Naive thymus-derived CD8-positive, alpha-beta T cell (primary cell): ENCODE measurements around the gene RTRAF. TPM values are rescaled to one million over a fixed set of nuclear protein-coding genes. Genes with fewer than 3 reads are reported as not detected.

Experiments
- ATAC-seq, 2 donors: fragments of 150-1000 bp; cut with Tn5 transposase in 1 of 2; sonication (Bioruptor Pico), chemical (Tn5 transposase) in 1 of 2; 1 replicate in 1 of 2; 2 replicates in 1 of 2; pipeline ENCODE4 v1.10.0; 2021; ENCODE audit warnings: mild to moderate bottlenecking in 2 of 2, moderate library complexity in 2 of 2
- POLR2A ChIA-PET: fragments of 350-600 bp; sonication (Branson Sonifier 250); formaldehyde crosslinking; loops from one replicate; lab custom pipeline; 2021; ENCODE audit warnings: antibody characterized with exemption; lab: Charles Lee
- DNase-seq, 10 donors: peaks; one replicate each; pipeline versions ENCODE4 v3.0.0 to v3.0.0-alpha.2; 2020 to 2022
- H3K27ac Mint-ChIP-seq, 10 donors: one replicate each; pipeline ENCODE4 v1.8.0; 2020 to 2022; ENCODE audit warnings: mild to moderate bottlenecking in 10 of 10, mixed read lengths in 10 of 10, moderate library complexity in 4 of 10, inconsistent platforms in 1 of 10
- H3K27me3 Mint-ChIP-seq, 5 donors: one replicate each; pipeline ENCODE4 v1.8.0; 2021 to 2022; ENCODE audit warnings: mixed read lengths in 5 of 5
- H3K36me3 Mint-ChIP-seq, 3 donors: one replicate each; pipeline ENCODE4 v1.8.0; 2020 to 2022; ENCODE audit warnings: mixed read lengths in 3 of 3, mild to moderate bottlenecking in 2 of 3, inconsistent platforms in 1 of 3
- H3K4me1 Mint-ChIP-seq, 4 donors: one replicate each; pipeline ENCODE4 v1.8.0; 2021 to 2022; ENCODE audit warnings: mixed read lengths in 4 of 4
- H3K4me3 Mint-ChIP-seq, 10 donors: one replicate each; pipeline ENCODE4 v1.8.0; 2020 to 2022; ENCODE audit warnings: mild to moderate bottlenecking in 10 of 10, mixed read lengths in 10 of 10, moderate library complexity in 6 of 10, inconsistent platforms in 1 of 10
- H3K9me3 Mint-ChIP-seq, 9 donors: one replicate each; pipeline ENCODE4 v1.8.0; 2020 to 2022; ENCODE audit warnings: mixed read lengths in 9 of 9, mild to moderate bottlenecking in 3 of 9, inconsistent platforms in 1 of 9, moderate library complexity in 1 of 9
- polyA plus RNA-seq, 3 donors: library from polyadenylated mRNA; unstranded; fragments of 300-500 nt; fragmentation: Illumina TruSeq; gene quantifications; one replicate each; pipeline ENCODE4 v1.2.3, GENCODE V29; 2021
- total RNA-seq, 8 experiments: library from RNA in 2 of 8; stranded (reverse) in 2 of 8; gene quantifications; one replicate each; pipeline ENCODE4 v1.2.3 and lab custom pipeline; 2021 to 2026

RTRAF gene
- total RNA-seq (100 to 1,000 TPM; 105 to 116 TPM), polyA plus RNA-seq (100 to 1,000 TPM; 166 to 231 (median 203) TPM), total RNA-seq (lab: John Stamatoyannopoulos, UW) (103 to 195 (median 123) reads per million in 6 experiments)

- Mint-ChIP-seq H3K36me3 (peaks cover 0 to 31% (median 5%) of the 10 kb centered on the region in 3 donors), H3K4me1 (peaks cover 15 to 50% (median 38%) of the 10 kb centered on the region in 4 donors), H3K4me3 (peak within 1 kb of the TSS; percentile 89 to 99 (median 98)), H3K9me3 (no peaks in the 10 kb centered on the region), H3K27ac (peak within 1 kb of the TSS; percentile 88 to 99 (median 96)), H3K27me3 (no peaks in the 10 kb centered on the region)
- ATAC-seq (peak; percentile 94 to 96), DNase-seq (peak; percentile 84 to 94 (median 90))
- POLR2A ChIA-PET, result interaction anchor here (1.1 to 1.4 kb wide), 2 partner anchors 143 to 894 kb away, joined by 3 read pairs; partner anchors contain the start of gene TRIM9
Observed at GRCh38 chr14:51989293-51990234, at the start of gene RTRAF. RTRAF (plus strand) TSS chr14:51989546; CDS start chr14:51989640, 94 bp downstream.

DNA sequence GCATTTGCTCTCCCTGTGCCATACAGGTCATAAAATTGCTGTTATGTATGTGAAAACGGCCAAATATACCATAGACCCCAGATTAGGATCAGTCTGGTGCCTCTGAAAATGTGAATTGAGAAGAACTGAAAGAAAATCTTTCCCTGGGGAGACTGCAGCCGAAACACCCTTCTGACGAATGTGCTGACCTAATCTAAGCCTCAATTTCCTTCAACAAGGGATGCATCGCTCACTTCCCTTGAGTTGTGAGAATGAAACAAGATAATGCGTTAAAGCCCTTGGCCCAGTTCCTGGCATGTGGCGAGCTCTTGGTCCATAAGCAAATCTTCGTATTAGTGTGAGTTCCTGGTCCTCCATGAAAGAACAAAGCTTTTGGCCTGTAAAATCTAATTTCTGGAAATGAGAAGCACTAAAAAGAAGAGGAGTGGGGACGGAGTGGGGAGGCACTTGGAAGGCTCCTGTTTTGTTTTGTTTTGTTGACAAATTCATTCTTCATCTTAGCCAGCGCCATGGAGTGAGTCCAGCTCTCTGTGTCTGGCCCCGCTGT is 49.5 kb upstream of the RTRAF start:
- Mint-ChIP-seq H3K36me3 (peaks cover 13 to 31% (median 26%) of the 10 kb centered on the region in 3 donors), H3K4me3 (no peak overlapping the region), H3K4me1 (peaks cover 13 to 65% (median 42%) of the 10 kb centered on the region in 4 donors), H3K27me3 (no peaks in the 10 kb centered on the region), H3K27ac (peak overlapping the region; percentile 5 to 84 (median 62)), H3K9me3 (peaks cover 0 to 6% (median 0%) of the 10 kb centered on the region in 9 donors)
- DNase-seq (no peak), ATAC-seq (no peak)
- POLR2A ChIA-PET, result no interaction called here

DNA sequence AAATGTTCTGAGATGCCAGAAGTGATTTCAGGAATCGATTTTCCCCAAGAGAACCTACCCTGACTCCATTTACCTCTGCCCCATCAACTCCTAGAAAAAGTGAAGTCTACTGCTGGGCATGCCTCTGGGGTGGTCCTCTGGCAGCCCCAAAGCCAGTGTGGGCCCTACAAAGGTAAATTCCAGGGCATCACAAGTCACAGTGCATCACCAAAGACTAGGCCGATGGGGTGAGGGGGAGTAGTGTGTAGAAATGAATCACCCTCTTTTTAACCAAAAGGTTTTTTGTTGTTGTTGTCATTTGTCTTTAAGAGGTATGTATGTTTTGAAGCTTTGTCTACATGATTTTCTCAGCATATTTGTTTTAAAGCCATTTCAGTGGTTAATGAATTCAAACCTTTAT is 46.4 kb upstream of the RTRAF start:
- peaks cover 29 to 54% (median 46%) of the 10 kb centered on the region in 3 donors for H3K36me3 Mint-ChIP-seq
- POLR2A ChIA-PET, result no interaction called here
- no peaks in the 10 kb centered on the region for H3K27me3 Mint-ChIP-seq
- peak overlapping the region in 6 of 10 donors; percentile 22 to 58 (median 28) for H3K27ac Mint-ChIP-seq
- peaks cover 0 to 6% (median 3%) of the 10 kb centered on the region in 9 donors for H3K9me3 Mint-ChIP-seq
- DNase-seq (no peak), ATAC-seq (no peak)
- no peak overlapping the region for H3K4me3 Mint-ChIP-seq
- peaks cover 15 to 50% (median 47%) of the 10 kb centered on the region in 4 donors for H3K4me1 Mint-ChIP-seq

- peaks cover 52 to 80% (median 60%) of the 10 kb centered on the region in 3 donors for H3K36me3 Mint-ChIP-seq
- peaks cover 12 to 42% (median 24%) of the 10 kb centered on the region in 4 donors for H3K4me1 Mint-ChIP-seq
- H3K9me3 Mint-ChIP-seq, result peaks cover 0 to 5% (median 0%) of the 10 kb centered on the region in 9 donors
- no peak overlapping the region for H3K4me3 Mint-ChIP-seq
- DNase-seq (no peak), ATAC-seq (no peak)
- no peaks in the 10 kb centered on the region for H3K27me3 Mint-ChIP-seq
- POLR2A ChIA-PET, result no interaction called here
- H3K27ac Mint-ChIP-seq, result peak overlapping the region in 6 of 10 donors; percentile 31 to 72 (median 60)
Observed at GRCh38 chr14:51950007-51950406, 39.3 kb upstream of the RTRAF start.

- H3K4me1 Mint-ChIP-seq, result peaks cover 7 to 26% (median 20%) of the 10 kb centered on the region in 4 donors
- ATAC-seq, result no peak
- H3K27me3 Mint-ChIP-seq, result no peaks in the 10 kb centered on the region
- no peak for DNase-seq
- H3K9me3 Mint-ChIP-seq, result peaks cover 0 to 5% (median 0%) of the 10 kb centered on the region in 9 donors
- H3K36me3 Mint-ChIP-seq, result peaks cover 49 to 83% (median 65%) of the 10 kb centered on the region in 3 donors
- H3K27ac Mint-ChIP-seq, result peak overlapping the region in 5 of 10 donors; percentile 3 to 74 (median 65)
- H3K4me3 Mint-ChIP-seq, result no peak overlapping the region
- POLR2A ChIA-PET, result no interaction called here
Observed at GRCh38 chr14:51951656-51952055, 37.7 kb upstream of the RTRAF start.

DNA sequence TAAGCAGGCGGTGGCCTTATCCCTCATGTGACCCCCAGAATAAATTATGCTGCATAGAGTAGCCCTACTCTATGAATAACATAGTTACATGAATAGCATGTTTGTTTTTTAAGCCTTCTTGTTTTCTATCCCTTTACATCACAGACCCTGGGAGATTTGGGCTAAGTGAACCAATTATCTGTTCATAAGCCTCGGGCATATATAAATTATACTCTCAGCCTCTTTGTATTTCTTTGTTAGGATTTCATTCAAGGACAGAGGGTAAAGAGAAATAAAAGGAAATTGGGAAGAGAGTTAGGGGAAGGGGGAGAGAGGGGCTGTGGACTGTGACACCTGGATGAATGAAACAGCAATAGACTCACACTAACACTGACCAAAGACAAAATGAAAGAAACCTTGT is 35.3 kb upstream of the RTRAF start:
- no peak overlapping the region for H3K4me3 Mint-ChIP-seq
- H3K27me3 Mint-ChIP-seq, result no peaks in the 10 kb centered on the region
- no peak for DNase-seq
- POLR2A ChIA-PET, result no interaction called here
- H3K27ac Mint-ChIP-seq, result peak overlapping the region in 9 of 10 donors; percentile 13 to 72 (median 45)
- ATAC-seq, result no peak
- peaks cover 8 to 21% (median 15%) of the 10 kb centered on the region in 9 donors for H3K9me3 Mint-ChIP-seq
- peaks cover 13 to 32% (median 22%) of the 10 kb centered on the region in 4 donors for H3K4me1 Mint-ChIP-seq
- H3K36me3 Mint-ChIP-seq, result peaks cover 65 to 94% (median 80%) of the 10 kb centered on the region in 3 donors

DNA sequence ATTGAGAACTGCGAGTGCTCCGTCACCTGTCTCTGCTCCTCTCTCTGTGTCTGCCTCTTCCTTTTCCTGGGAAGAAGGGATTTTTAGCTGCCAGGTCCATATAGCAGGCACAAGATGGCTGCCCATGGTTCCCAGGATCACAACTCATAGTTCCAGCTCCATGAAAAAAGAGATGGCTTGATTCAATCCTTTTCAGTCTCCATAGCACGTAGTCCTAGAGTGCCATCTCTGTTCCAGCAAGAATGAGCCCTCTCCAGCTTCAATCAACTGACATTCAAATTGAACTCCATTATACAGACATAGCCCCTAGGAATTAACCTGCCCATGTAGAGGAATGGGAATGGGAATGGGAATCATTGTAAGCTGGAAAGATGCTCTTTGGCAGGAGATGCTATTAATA is 34.7 kb upstream of the RTRAF start:
- DNase-seq (no peak), ATAC-seq (no peak)
- H3K27ac Mint-ChIP-seq, result peak overlapping the region in 5 of 10 donors; percentile 45 to 73 (median 50)
- peaks cover 71 to 98% (median 84%) of the 10 kb centered on the region in 3 donors for H3K36me3 Mint-ChIP-seq
- POLR2A ChIA-PET, result no interaction called here
- no peaks in the 10 kb centered on the region for H3K27me3 Mint-ChIP-seq
- H3K9me3 Mint-ChIP-seq, result peaks cover 15 to 28% (median 19%) of the 10 kb centered on the region in 9 donors
- peaks cover 13 to 37% (median 19%) of the 10 kb centered on the region in 4 donors for H3K4me1 Mint-ChIP-seq
- H3K4me3 Mint-ChIP-seq, result no peak overlapping the region

DNA sequence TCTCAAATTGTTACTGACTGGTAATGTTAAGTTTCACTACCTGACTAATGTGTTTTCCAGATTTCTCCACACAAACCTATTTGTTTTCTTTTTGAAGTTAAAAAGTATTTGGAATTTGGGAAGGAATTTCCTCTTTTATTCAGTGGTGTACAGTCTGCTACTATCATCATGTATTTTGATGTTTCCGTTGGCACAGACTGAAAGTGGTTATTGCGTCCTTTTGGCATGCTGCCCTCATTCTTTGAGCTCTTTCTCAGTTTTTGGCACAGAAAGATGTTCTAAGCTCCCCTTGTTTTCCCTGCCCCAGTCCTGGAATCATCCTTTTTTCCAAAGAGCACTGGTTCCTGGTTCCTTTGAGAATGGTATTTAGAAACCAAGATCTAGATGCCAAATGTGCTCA is 31.4 kb upstream of the RTRAF start:
- H3K27me3 Mint-ChIP-seq, result no peaks in the 10 kb centered on the region
- peak overlapping the region in 4 of 10 donors; percentile 26 to 78 (median 36) for H3K27ac Mint-ChIP-seq
- no peak overlapping the region for H3K4me3 Mint-ChIP-seq
- peaks cover 63 to 88% (median 72%) of the 10 kb centered on the region in 3 donors for H3K36me3 Mint-ChIP-seq
- H3K4me1 Mint-ChIP-seq, result peaks cover 29 to 57% (median 40%) of the 10 kb centered on the region in 4 donors
- DNase-seq (no peak), ATAC-seq (no peak)
- POLR2A ChIA-PET, result no interaction called here
- peaks cover 21 to 36% (median 27%) of the 10 kb centered on the region in 9 donors for H3K9me3 Mint-ChIP-seq

GRCh38 chr14:51959928-51960327 is 29.4 kb upstream of the RTRAF start:
- Mint-ChIP-seq H3K4me1 (peaks cover 36 to 62% (median 50%) of the 10 kb centered on the region in 4 donors), H3K4me3 (peak overlapping the region in 1 of 10 donors; percentile 3), H3K36me3 (peaks cover 51 to 73% (median 68%) of the 10 kb centered on the region in 3 donors), H3K27me3 (no peaks in the 10 kb centered on the region), H3K27ac (peak overlapping the region in 7 of 10 donors; percentile 17 to 86 (median 49)), H3K9me3 (peaks cover 21 to 36% (median 27%) of the 10 kb centered on the region in 9 donors)
- POLR2A ChIA-PET, result no interaction called here
- ATAC-seq (no peak), DNase-seq (no peak)

- H3K36me3 Mint-ChIP-seq, result peaks cover 46 to 73% (median 63%) of the 10 kb centered on the region in 3 donors
- peaks cover 34 to 62% (median 51%) of the 10 kb centered on the region in 4 donors for H3K4me1 Mint-ChIP-seq
- peaks cover 21 to 36% (median 27%) of the 10 kb centered on the region in 9 donors for H3K9me3 Mint-ChIP-seq
- ATAC-seq, result no peak
- POLR2A ChIA-PET, result no interaction called here
- no peak for DNase-seq
- H3K4me3 Mint-ChIP-seq, result no peak overlapping the region
- H3K27me3 Mint-ChIP-seq, result no peaks in the 10 kb centered on the region
- H3K27ac Mint-ChIP-seq, result peak overlapping the region in 9 of 10 donors; percentile 32 to 86 (median 64)
Observed at GRCh38 chr14:51960866-51961265, 28.5 kb upstream of the RTRAF start.

DNA sequence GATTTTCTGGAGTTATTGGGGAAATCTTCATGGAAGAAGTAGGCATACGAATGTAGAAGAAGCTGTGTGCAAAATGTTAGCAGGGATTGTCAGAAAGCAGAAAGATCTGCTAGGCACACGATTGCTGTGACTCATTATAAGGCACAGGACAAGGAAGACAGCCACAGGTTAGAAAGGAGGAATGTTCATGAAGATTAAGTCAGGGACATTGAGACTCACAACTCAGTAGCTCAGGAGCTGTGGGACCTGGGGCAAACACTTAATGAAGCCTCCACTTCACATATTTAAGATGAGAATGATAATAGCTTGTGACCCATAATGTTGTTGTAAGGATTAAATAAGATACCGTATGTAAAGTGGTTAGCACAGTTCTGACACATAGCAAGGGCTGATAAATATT is 26.6 kb upstream of the RTRAF start:
- Mint-ChIP-seq H3K9me3 (peaks cover 16 to 28% (median 22%) of the 10 kb centered on the region in 9 donors), H3K27ac (peak overlapping the region; percentile 85 to 94 (median 90)), H3K4me3 (peak overlapping the region in 9 of 10 donors; percentile 4 to 71 (median 62)), H3K27me3 (no peaks in the 10 kb centered on the region), H3K4me1 (peaks cover 34 to 58% (median 47%) of the 10 kb centered on the region in 4 donors), H3K36me3 (peaks cover 34 to 71% (median 51%) of the 10 kb centered on the region in 3 donors)
- ATAC-seq (no peak), DNase-seq (no peak)
- POLR2A ChIA-PET, result interaction anchor here (1.6 kb wide), 1 partner anchor 102 kb away, joined by 6 read pairs; the partner anchor contains the start of gene GNG2

DNA sequence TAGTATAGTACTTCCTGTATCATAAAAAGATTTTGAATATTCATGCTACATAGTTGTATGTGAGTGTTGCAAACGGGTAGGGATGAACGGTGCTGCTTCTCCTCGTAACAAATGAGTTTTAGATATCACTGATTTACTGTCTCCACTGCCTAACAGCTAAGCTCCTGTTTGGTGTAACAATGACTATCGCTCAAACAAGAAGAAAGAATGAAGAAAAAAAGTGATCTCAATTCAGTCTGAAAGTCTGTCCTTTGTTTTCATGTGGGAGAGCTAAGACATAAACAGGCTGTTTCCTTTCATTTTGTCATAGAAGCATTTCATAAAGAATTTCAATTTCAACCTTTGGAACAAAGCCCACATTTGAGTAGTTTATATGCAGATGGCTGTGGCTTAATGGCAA is 26.1 kb upstream of the RTRAF start:
- peak overlapping the region; percentile 17 to 71 (median 56) for H3K4me3 Mint-ChIP-seq
- H3K9me3 Mint-ChIP-seq, result peaks cover 14 to 22% (median 20%) of the 10 kb centered on the region in 9 donors
- peaks cover 30 to 71% (median 45%) of the 10 kb centered on the region in 3 donors for H3K36me3 Mint-ChIP-seq
- peak overlapping the region; percentile 85 to 94 (median 90) for H3K27ac Mint-ChIP-seq
- POLR2A ChIA-PET, result interaction anchor here (1.6 kb wide), 1 partner anchor 103 kb away, joined by 6 read pairs; the partner anchor contains the start of gene GNG2
- no peaks in the 10 kb centered on the region for H3K27me3 Mint-ChIP-seq
- DNase-seq (peak in 3 of 10 donors; percentile 17 to 62 (median 51)), ATAC-seq (peak; percentile 78 to 87)
- peaks cover 34 to 56% (median 47%) of the 10 kb centered on the region in 4 donors for H3K4me1 Mint-ChIP-seq
